ENCODE results near the gene MOCS1. TPM values are rescaled to one million over a fixed set of nuclear protein-coding genes. Genes with fewer than 3 reads are reported as not detected.

The MOCS1 gene
- total RNA-seq, 1 donor, result 8.4 TPM

DNA sequence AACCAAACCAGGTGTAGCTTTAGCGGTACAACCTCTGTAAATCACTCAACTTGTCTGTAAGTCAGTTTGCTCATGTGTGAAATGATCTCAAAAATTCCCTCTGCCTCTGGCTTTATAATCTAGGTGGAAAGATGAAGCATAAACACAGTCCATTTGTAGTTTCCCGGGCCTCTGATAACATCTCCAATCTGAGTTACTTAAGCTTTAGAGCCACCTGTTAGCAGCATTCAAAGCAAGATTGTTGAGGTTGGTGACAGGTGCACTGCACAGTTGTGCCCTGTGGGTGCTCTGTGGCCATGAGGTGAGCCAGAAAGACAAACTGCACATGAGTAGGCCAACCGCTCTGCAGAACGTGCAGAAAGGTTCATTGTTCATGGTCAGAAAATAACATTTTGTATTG lies 53.7 kb downstream of the MOCS1 start:
- H3K4me3 ChIP-seq (ENCODE audit: low read depth, low read length), result no peak overlapping the region
- no peak for DNase-seq (ENCODE audit: low read depth)
- TF ChIP-seq, protein P1, sequence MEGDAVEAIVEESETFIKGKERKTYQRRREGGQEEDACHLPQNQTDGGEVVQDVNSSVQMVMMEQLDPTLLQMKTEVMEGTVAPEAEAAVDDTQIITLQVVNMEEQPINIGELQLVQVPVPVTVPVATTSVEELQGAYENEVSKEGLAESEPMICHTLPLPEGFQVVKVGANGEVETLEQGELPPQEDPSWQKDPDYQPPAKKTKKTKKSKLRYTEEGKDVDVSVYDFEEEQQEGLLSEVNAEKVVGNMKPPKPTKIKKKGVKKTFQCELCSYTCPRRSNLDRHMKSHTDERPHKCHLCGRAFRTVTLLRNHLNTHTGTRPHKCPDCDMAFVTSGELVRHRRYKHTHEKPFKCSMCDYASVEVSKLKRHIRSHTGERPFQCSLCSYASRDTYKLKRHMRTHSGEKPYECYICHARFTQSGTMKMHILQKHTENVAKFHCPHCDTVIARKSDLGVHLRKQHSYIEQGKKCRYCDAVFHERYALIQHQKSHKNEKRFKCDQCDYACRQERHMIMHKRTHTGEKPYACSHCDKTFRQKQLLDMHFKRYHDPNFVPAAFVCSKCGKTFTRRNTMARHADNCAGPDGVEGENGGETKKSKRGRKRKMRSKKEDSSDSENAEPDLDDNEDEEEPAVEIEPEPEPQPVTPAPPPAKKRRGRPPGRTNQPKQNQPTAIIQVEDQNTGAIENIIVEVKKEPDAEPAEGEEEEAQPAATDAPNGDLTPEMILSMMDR (IDR thresholded peaks at IDR 0.05; ENCODE audit: insufficient read depth, low read length), result no peak

DNA sequence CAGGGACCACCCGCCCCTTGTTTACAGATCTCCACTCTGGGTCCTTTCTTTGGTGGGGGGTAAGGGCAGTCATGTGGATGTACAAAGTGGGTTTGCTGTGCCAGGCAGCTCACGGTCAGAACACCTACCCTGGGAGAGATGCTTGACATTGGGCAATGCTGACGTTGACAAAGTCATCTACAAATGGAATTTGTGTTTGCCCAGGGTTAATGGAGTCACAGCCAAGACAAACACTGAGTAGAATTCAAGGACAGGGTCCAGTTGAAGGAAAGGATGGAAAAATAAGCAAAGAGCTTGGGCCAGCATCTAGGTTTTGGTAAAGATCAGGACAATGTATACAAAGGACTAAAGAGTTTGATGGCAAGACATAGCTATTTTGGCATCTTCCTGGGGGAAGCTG lies 54.7 kb downstream of the MOCS1 start:
- no peak overlapping the region for H3K4me3 ChIP-seq (ENCODE audit: low read depth, low read length)
- DNase-seq (ENCODE audit: low read depth), result peak; percentile 39
- TF ChIP-seq, protein P1 (IDR thresholded peaks at IDR 0.05; ENCODE audit: insufficient read depth, low read length), result no peak

DNA sequence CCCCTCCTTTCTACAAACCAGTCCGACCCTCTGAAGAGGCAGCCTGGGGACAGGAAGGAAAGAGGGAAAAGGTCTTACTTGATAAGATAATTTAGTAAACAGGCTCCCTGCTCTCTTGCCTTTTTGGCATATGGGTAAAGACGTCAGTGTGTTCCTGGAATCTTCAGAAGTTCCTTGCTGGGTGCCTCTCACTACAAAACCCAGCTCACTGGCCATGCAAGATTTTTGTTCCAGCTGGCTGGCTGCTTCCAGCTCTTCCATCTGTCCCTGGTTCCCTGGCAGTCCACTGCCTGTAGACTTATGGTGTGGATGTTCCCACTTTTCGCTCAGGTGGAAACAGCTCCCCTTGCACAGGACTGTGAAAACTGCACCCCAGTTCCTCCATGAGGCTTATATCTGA lies 57.4 kb downstream of the MOCS1 start:
- no peak for DNase-seq (ENCODE audit: low read depth)
- H3K4me3 ChIP-seq (ENCODE audit: low read depth, low read length), result no peak overlapping the region
- TF ChIP-seq, protein P1 (IDR thresholded peaks at IDR 0.05; ENCODE audit: insufficient read depth, low read length), result no peak

DNA sequence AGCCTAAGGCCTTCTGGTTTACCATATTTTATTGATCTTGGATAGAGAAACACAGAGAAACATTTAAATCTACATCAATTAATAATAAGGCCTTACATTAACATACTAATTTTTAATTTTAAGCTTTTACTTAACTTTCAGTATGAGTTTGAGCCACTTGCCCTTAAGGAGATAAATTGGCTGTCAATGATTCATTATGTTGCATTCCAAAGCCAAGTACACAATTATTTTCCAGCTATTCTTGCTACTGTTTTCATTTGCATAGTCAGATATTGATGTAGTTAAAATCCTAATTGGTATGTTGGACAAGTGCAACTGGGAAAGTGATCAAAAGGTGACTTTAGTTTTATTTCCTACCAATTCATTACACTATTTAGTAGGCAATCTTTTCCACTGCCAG lies 58.2 kb downstream of the MOCS1 start:
- TF ChIP-seq, protein P1 (IDR thresholded peaks at IDR 0.05; ENCODE audit: insufficient read depth, low read length), result no peak
- no peak overlapping the region for H3K4me3 ChIP-seq (ENCODE audit: low read depth, low read length)
- DNase-seq (ENCODE audit: low read depth), result no peak

DNA sequence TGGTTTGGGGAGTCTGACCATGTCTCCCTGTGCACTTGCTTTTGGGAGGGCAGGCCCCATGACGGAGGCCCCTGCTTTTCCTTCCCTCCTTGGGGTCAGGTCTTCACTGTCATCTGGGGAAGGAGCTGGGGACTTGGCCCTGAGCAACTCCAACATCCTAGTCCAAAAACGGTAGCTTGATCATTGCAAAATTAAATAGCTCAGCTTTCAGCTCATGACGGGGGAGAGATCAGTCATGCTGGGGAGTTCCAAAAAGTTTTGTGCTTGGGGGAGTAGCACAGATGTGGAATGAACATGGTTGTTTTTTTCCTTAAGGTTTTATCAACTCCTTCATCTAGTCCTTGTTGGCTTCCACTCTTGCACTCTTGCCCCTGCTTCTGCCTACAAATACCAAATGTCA lies 60.8 kb downstream of the MOCS1 start:
- H3K4me3 ChIP-seq (ENCODE audit: low read depth, low read length), result no peak overlapping the region
- DNase-seq (ENCODE audit: low read depth), result no peak
- TF ChIP-seq, protein P1 (IDR thresholded peaks at IDR 0.05; ENCODE audit: insufficient read depth, low read length), result no peak

DNA sequence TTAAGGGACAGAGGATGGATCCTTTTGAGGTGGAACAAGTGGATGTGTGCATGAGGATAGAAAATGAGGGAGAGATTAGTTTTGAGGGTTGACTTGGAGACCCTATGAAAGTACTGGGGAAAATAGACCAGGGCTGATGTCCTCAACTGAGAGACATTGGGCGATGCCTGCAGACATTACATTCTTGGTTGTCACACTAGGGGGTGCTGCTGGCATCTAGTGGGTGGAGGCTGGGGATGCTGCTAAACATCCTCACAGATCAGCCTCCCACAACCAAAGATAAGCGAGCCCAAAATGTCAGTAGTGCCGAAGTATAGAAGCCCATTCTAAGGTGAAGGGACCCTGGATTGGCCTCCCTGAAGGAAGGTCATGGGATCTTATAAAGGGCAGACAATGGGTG lies 63.3 kb downstream of the MOCS1 start:
- H3K4me3 ChIP-seq (ENCODE audit: low read depth, low read length), result no peak overlapping the region
- no peak for DNase-seq (ENCODE audit: low read depth)
- TF ChIP-seq, protein P1 (IDR thresholded peaks at IDR 0.05; ENCODE audit: insufficient read depth, low read length), result peak; percentile 1

DNA sequence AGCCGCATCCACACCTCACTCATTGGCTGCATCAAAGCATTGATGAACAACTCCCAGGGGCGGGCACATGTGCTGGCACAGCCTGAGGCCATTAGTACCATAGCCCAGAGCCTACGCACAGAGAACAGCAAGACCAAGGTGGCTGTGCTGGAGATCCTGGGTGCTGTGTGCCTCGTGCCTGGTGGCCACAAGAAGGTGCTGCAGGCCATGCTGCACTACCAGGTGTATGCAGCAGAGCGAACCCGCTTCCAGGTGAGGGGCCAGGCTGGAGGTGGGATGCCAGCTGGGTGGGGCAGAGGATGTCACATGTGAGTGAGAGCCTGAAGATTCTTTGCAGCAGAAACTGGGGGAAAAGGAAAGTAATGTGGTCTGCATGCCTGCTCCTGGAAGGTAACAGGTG lies 66.7 kb downstream of the MOCS1 start:
- TF ChIP-seq, protein P1 (IDR thresholded peaks at IDR 0.05; ENCODE audit: insufficient read depth, low read length), result no peak
- no peak overlapping the region for H3K4me3 ChIP-seq (ENCODE audit: low read depth, low read length)
- DNase-seq (ENCODE audit: low read depth), result no peak

All from fibroblast of the aortic adventitia (primary cell).